Vagina (tissue), 2 donors: ENCODE data around the gene TNPO3. TPM values are rescaled to one million over a fixed set of nuclear protein-coding genes. Genes with fewer than 3 reads are reported as not detected.
"Not testable (repeated sequence)": the region's sequence is repeated elsewhere in the genome, so short reads cannot be mapped to it uniquely, and the experiment has no call there.

Experiments
- DNase-seq, 2 donors: peaks; one replicate each; pipeline ENCODE4 v3.0.0-alpha.2; 2017; ENCODE audit errors: extremely low spot score in 2 of 2
- H3K27ac ChIP-seq: fragments of 200-600 bp; sonication (generic); one replicate; pipeline ENCODE4 v1.5.1; 2019
- H3K27me3 ChIP-seq: fragments of 200-600 bp; sonication (generic); one replicate; pipeline ENCODE4 v1.5.1; 2019
- H3K36me3 ChIP-seq, 2 donors: fragments of 200-600 bp; sonication (generic); one replicate each; pipeline ENCODE4 v1.5.1; 2017 to 2019
- H3K4me1 ChIP-seq: fragments of 200-600 bp; sonication (generic); one replicate; pipeline ENCODE4 v1.5.1; 2019
- H3K4me3 ChIP-seq, 2 donors: fragments of 200-600 bp; sonication (generic); 1 replicate in 1 of 2; 2 replicates in 1 of 2; pipeline ENCODE4 v1.5.1; 2016 to 2019
- H3K9me3 ChIP-seq: fragments of 200-600 bp; sonication (generic); one replicate; pipeline ENCODE4 v1.5.1; 2019
- POLR2A ChIP-seq, 2 donors: fragments of 450-650 bp; IDR thresholded peaks; one replicate each; pipeline ENCODE4 v1.6.1; 2017; ENCODE audit warnings: antibody characterized with exemption in 2 of 2, mild to moderate bottlenecking in 2 of 2, moderate library complexity in 2 of 2
- POLR2AphosphoS5 ChIP-seq, 2 donors: sonication (generic); formaldehyde crosslinking; IDR thresholded peaks; one replicate each; pipeline ENCODE4 v1.9.0; 2017; ENCODE audit warnings: antibody characterized with exemption in 2 of 2, mild to moderate bottlenecking in 2 of 2, low read depth in 1 of 2; ENCODE audit not compliant: insufficient read depth in 1 of 2
- intact Hi-C: fragments of 100-400 bp; cut with DNase I; formaldehyde crosslinking; loops from one replicate; pipeline ENCODE4 v1.15.1; 2023
- total RNA-seq: library from RNA; depleted of rRNA; stranded (reverse); fragments of >200 nt; gene quantifications from one replicate; pipeline ENCODE4 v1.2.3, GENCODE V29; 2016
- TF ChIP-seq, protein P1 (sequence below), 3 experiments: fragments of 450-650 bp in 2 of 3; fragments of 200-600 bp in 1 of 3; sonication (generic) in 1 of 3; IDR thresholded peaks; one replicate each; pipeline ENCODE4 v1.5.1; 2017 to 2019; ENCODE audit warnings: antibody characterized with exemption in 3 of 3, mild to moderate bottlenecking in 2 of 3, moderate library complexity in 2 of 3

Gene TNPO3
- total RNA-seq, 1 donor from 2014 or later: 33.9 TPM

DNA sequence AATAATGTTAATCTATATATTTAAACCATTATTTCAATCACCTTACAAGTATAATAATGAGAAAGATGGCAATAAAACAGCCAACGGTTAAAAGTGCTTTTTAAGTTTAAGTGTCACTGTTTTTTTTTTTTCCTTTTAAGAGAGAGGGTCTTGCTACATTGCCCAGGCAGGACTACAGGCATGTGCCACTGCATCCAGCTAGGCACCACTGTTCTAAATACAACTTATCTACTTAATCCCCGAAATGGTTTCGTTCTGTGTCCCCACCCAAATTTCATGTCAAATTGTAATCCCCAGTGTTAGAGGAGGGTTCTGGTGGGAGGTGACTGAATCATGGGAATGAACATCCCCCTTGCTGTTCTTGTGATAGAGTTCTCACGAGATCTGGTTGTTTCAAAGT, 49.7 kb downstream of the TNPO3 start:
- DNase-seq: no peak
- no peak overlapping the region for H3K4me3 ChIP-seq
- H3K9me3 ChIP-seq: no peaks in the 10 kb centered on the region
- H3K36me3 ChIP-seq: peaks cover 0 to 37% of the 10 kb centered on the region in 2 donors
- H3K27me3 ChIP-seq: no peaks in the 10 kb centered on the region
- intact Hi-C loops: no loop called here
- H3K4me1 ChIP-seq: no peaks in the 10 kb centered on the region
- TF ChIP-seq POLR2A (IDR thresholded peaks at IDR 0.05) (no peak), POLR2AphosphoS5 (IDR thresholded peaks at IDR 0.05; ENCODE audit: insufficient read depth in 1 of 2, low read depth in 1 of 2) (no peak)
- TF ChIP-seq, protein P1, sequence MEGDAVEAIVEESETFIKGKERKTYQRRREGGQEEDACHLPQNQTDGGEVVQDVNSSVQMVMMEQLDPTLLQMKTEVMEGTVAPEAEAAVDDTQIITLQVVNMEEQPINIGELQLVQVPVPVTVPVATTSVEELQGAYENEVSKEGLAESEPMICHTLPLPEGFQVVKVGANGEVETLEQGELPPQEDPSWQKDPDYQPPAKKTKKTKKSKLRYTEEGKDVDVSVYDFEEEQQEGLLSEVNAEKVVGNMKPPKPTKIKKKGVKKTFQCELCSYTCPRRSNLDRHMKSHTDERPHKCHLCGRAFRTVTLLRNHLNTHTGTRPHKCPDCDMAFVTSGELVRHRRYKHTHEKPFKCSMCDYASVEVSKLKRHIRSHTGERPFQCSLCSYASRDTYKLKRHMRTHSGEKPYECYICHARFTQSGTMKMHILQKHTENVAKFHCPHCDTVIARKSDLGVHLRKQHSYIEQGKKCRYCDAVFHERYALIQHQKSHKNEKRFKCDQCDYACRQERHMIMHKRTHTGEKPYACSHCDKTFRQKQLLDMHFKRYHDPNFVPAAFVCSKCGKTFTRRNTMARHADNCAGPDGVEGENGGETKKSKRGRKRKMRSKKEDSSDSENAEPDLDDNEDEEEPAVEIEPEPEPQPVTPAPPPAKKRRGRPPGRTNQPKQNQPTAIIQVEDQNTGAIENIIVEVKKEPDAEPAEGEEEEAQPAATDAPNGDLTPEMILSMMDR (IDR thresholded peaks at IDR 0.05): no peak
- no peak overlapping the region for H3K27ac ChIP-seq

GRCh38 chr7:128997181-128997580, 57.7 kb downstream of the TNPO3 start:
- DNase-seq: no peak
- Histone ChIP-seq H3K36me3 (peaks cover 0 to 67% of the 10 kb centered on the region in 2 donors), H3K4me3 (no peak overlapping the region), H3K27ac (no peak overlapping the region), H3K27me3 (no peaks in the 10 kb centered on the region), H3K4me1 (no peaks in the 10 kb centered on the region), H3K9me3 (no peaks in the 10 kb centered on the region)
- TF ChIP-seq POLR2A (IDR thresholded peaks at IDR 0.05) (no peak), POLR2AphosphoS5 (IDR thresholded peaks at IDR 0.05; ENCODE audit: insufficient read depth in 1 of 2, low read depth in 1 of 2) (no peak)
- TF ChIP-seq, protein P1 (IDR thresholded peaks at IDR 0.05): no peak
- intact Hi-C loops: no loop called here

- H3K9me3 ChIP-seq, H3K4me3 ChIP-seq, intact Hi-C loops, H3K27ac ChIP-seq, DNase-seq, H3K4me1 ChIP-seq, H3K27me3 ChIP-seq: not testable (repeated sequence)
- H3K36me3 ChIP-seq: peaks cover 0 to 45% of the 10 kb centered on the region in 2 donors
Observed at GRCh38 chr7:128994560-128994959, 60.4 kb downstream of the TNPO3 start.

- TF ChIP-seq, protein P1 (IDR thresholded peaks at IDR 0.05): no peak
- no peak for TF ChIP-seq POLR2A (IDR thresholded peaks at IDR 0.05)
- TF ChIP-seq POLR2AphosphoS5 (IDR thresholded peaks at IDR 0.05; ENCODE audit: insufficient read depth in 1 of 2, low read depth in 1 of 2): no peak
- Histone ChIP-seq H3K4me3 (no peak overlapping the region), H3K36me3 (peaks cover 0 to 38% of the 10 kb centered on the region in 2 donors), H3K4me1 (no peaks in the 10 kb centered on the region), H3K27ac (no peak overlapping the region), H3K27me3 (no peaks in the 10 kb centered on the region), H3K9me3 (no peaks in the 10 kb centered on the region)
- DNase-seq: no peak
- intact Hi-C loops: no loop called here
Observed at GRCh38 chr7:128993419-128993818, 61.5 kb downstream of the TNPO3 start.

DNA sequence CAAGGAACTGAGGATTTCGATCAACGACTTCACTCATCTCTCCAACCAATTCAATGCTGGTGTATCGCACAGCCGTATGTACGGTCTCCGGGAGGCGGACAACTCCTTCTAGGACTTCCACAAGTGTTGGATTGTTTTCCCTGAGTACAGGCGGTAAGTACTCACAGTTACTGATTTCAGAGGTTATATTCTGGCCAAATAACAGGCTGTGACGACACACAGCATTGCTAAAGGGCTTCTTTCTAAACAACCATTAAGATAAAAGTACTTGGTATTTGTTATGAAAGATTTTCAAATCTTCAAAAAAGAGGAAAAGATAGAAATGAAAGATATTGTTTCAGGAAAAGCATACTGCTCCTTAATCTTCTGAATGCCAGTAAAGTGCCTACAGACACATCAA, 65.0 kb downstream of the TNPO3 start:
- H3K4me3 ChIP-seq: no peak overlapping the region
- H3K9me3 ChIP-seq: no peaks in the 10 kb centered on the region
- H3K27me3 ChIP-seq: no peaks in the 10 kb centered on the region
- H3K27ac ChIP-seq: no peak overlapping the region
- H3K4me1 ChIP-seq: no peaks in the 10 kb centered on the region
- peaks cover 0 to 35% of the 10 kb centered on the region in 2 donors for H3K36me3 ChIP-seq
- TF ChIP-seq, protein P1 (IDR thresholded peaks at IDR 0.05): no peak
- no peak for TF ChIP-seq POLR2AphosphoS5 (IDR thresholded peaks at IDR 0.05; ENCODE audit: insufficient read depth in 1 of 2, low read depth in 1 of 2)
- no peak for TF ChIP-seq POLR2A (IDR thresholded peaks at IDR 0.05)
- intact Hi-C loops: no loop called here
- no peak for DNase-seq

GRCh38 chr7:128988372-128988771, 66.5 kb downstream of the TNPO3 start:
- H3K4me3 ChIP-seq: no peak overlapping the region
- no peak for DNase-seq
- H3K36me3 ChIP-seq: peaks cover 0 to 31% of the 10 kb centered on the region in 2 donors
- H3K9me3 ChIP-seq: no peaks in the 10 kb centered on the region
- H3K4me1 ChIP-seq: no peaks in the 10 kb centered on the region
- TF ChIP-seq, protein P1 (IDR thresholded peaks at IDR 0.05): no peak
- intact Hi-C loops: no loop called here
- H3K27ac ChIP-seq: no peak overlapping the region
- no peaks in the 10 kb centered on the region for H3K27me3 ChIP-seq
